ENCODE measurements around the gene PSMD2. TPM values are rescaled to one million over a fixed set of nuclear protein-coding genes. Genes with fewer than 3 reads are reported as not detected.

PSMD2 gene
- total and polyA plus RNA-seq, 2 of the 8 experiments (the other 6 are each of a cell fraction or from before 2014, with no cell fraction given), result 350 to 363 TPM

DNA sequence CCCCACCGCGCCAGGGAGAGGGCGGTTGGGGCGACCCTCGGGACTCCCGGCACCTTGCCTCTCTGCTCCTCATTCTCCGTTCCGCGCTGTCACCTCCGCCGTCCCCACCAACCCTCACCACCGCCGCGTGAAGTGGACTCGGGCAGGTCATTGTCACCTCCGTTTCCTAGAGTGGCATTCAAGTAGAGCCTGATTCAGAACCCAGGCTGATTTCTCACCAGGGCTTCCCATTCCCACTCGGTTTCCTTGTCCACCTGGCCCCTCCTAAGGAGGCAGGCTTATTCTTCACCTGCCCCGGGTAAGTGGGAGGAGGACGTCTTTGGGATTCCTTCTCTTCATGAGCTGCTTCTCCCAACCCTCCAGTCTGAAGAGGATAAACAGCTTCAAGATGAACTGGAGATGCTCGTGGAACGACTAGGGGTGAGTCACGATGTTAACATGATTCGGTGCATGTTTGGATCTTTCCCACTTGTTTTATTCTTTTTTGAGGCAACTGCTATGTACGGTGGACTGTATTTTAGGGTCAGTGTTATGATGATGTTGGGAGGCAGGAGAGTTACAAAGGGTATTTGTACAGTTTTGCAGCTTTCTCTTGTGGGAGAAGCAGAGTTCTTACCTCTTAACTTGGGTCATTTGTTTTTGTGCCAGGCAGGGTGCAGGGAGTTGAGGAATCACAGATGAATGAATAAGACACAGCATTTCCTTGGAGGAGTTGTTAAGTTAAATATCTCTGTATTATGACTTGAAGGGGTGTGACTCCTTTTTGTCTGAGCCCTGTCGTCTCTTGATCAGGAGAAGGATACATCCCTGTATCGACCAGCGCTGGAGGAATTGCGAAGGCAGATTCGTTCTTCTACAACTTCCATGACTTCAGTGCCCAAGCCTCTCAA lies 692 bp downstream of the PSMD2 start:
- Histone ChIP-seq H2BK20ac (ENCODE audit: low read length) (no peak overlapping the region), H2BK120ac (replicated peaks; ENCODE audit: low read depth, low read length) (no peak overlapping the region), H3K9me3 (ENCODE audit: insufficient read depth in 2 of 2, low read depth in 1 of 2, low read length in 1 of 2) (no peaks in the 10 kb centered on the region), H3K56ac (replicated peaks; ENCODE audit: insufficient read length, low read depth, low read length) (no peak overlapping the region), H3K4me3 (ENCODE audit: extremely low read depth in 1 of 4, insufficient read depth in 2 of 4, low read depth in 3 of 4, low read length in 4 of 4) (peak overlapping the region; percentile 91 to 98 (median 94)), H3K27me3 (replicated peaks in 1 of 4; ENCODE audit: control insufficient read depth in 3 of 4, extremely low read depth in 1 of 4, insufficient read depth in 3 of 4, low read length in 3 of 4) (no peaks in the 10 kb centered on the region), H3K23me2 (ENCODE audit: low read depth, low read length) (peaks cover 10% of the 10 kb centered on the region), H3K36me3 (ENCODE audit: control insufficient read depth in 2 of 4, insufficient read depth in 4 of 4, low read length in 3 of 4) (peaks cover 31 to 46% (median 42%) of the 10 kb centered on the region in 4 experiments), H3K79me2 (ENCODE audit: control insufficient read depth in 1 of 2, insufficient read depth in 2 of 2, low read length in 2 of 2) (peaks cover 8 to 20% of the 10 kb centered on the region in 2 experiments), H3K18ac (ENCODE audit: extremely low read depth, low read length) (peak overlapping the region; percentile 87), H3K79me1 (ENCODE audit: low read depth, low read length) (peaks cover 8% of the 10 kb centered on the region), H3K4me1 (replicated peaks in 1 of 4; ENCODE audit: control insufficient read depth in 3 of 4, insufficient read depth in 4 of 4, low read length in 3 of 4) (peaks cover 0 to 7% (median 2%) of the 10 kb centered on the region in 4 experiments; a peak in 4 of 7 replicates), H2BK12ac (ENCODE audit: low read depth, low read length) (no peak overlapping the region), H2AK5ac (ENCODE audit: low read depth, low read length) (no peak overlapping the region), H3K4ac (replicated peaks; ENCODE audit: insufficient read length, low read depth, low read length) (no peak overlapping the region), H4K91ac (replicated peaks; ENCODE audit: insufficient read length, low read length) (peak overlapping the region; percentile 18), H2BK5ac (ENCODE audit: low read depth, low read length) (peak overlapping the region; percentile 60), H4K20me1 (replicated peaks in 1 of 2; ENCODE audit: control insufficient read depth in 1 of 2, insufficient read depth in 2 of 2, low read length in 2 of 2) (peaks cover 0 to 9% of the 10 kb centered on the region in 2 experiments), H3K14ac (ENCODE audit: insufficient read length) (no peak overlapping the region), H4K8ac (ENCODE audit: extremely low read depth, insufficient read depth, low read length) (peak overlapping the region; percentile 51; the same call in 1 of the 2 replicates), H3K23ac (ENCODE audit: insufficient read length) (no peak overlapping the region), H2BK15ac (ENCODE audit: low read length) (no peak overlapping the region), H3K9ac (replicated peaks in 1 of 4; ENCODE audit: extremely low read depth in 1 of 4, low read depth in 3 of 4, low read length in 3 of 4) (peak overlapping the region; percentile 74 to 82 (median 78)), H4K5ac (ENCODE audit: insufficient read length, low read depth, low read length) (no peak overlapping the region), H3K27ac (ENCODE audit: low read depth, low read length) (peak overlapping the region; percentile 71; the same call in 1 of the 2 replicates), H2AFZ (ENCODE audit: low read length) (no peak overlapping the region), H3K4me2 (ENCODE audit: insufficient read depth in 1 of 2, low read depth in 2 of 2, low read length in 2 of 2) (peak overlapping the region; percentile 84 to 92)
- ChIA-PET POLR2A (ENCODE audit: partially characterized antibody) (interaction anchor here (0.6 to 5.2 kb wide), 10 partner anchors 10 to 144 kb away, joined by 3 to 43 read pairs (median 3); partner anchors contain the start of genes DVL3 and EEF1AKMT4), CTCF (ENCODE audit: partially characterized antibody) (interaction anchor here (0.7 to 1.5 kb wide), 4 partner anchors 10 to 155 kb away, joined by 3 to 5 read pairs (median 3); no protein-coding TSS in a partner anchor)
- TF ChIP-seq, protein P1, sequence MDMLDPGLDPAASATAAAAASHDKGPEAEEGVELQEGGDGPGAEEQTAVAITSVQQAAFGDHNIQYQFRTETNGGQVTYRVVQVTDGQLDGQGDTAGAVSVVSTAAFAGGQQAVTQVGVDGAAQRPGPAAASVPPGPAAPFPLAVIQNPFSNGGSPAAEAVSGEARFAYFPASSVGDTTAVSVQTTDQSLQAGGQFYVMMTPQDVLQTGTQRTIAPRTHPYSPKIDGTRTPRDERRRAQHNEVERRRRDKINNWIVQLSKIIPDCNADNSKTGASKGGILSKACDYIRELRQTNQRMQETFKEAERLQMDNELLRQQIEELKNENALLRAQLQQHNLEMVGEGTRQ (IDR thresholded peaks at IDR 0.05; ENCODE audit: low read length), result no peak
- TF ChIP-seq SP4 (IDR thresholded peaks at IDR 0.05; ENCODE audit: low read length) (no peak), TCF12 (IDR thresholded peaks at IDR 0.05; ENCODE audit: low read depth, low read length) (no peak), SIN3A (conservative IDR thresholded peaks at IDR 0.05 in 1 of 2, IDR thresholded peaks at IDR 0.05 in 1 of 2; ENCODE audit: low read depth in 1 of 2, low read length in 2 of 2) (peak; percentile 64 to 75; a peak in 3 of 4 replicates), SIX5 (IDR thresholded peaks at IDR 0.05; ENCODE audit: low read depth, low read length) (no peak), KDM5A (IDR thresholded peaks at IDR 0.05; ENCODE audit: low read length) (no peak), CBX8 (IDR thresholded peaks at IDR 0.05; ENCODE audit: borderline replicate concordance, low read depth, low read length) (no peak), SP1 (IDR thresholded peaks at IDR 0.05; ENCODE audit: low read depth, low read length) (no peak), HDAC2 (IDR thresholded peaks at IDR 0.05; ENCODE audit: borderline replicate concordance in 1 of 2, low read depth in 2 of 2, low read length in 2 of 2) (no peak)
- WGBS, 2 experiments (ENCODE audit: extremely low coverage in 1 of 2, insufficient coverage in 1 of 2, insufficient read length in 1 of 2, insufficient replicate concordance in 2 of 2, low coverage in 1 of 2, low lambda C conversion rate in 2 of 2, missing lambda C conversion rate in 1 of 2), result 30% methylated on average over 28 of the region's 29 CpGs; no CpG with 5 or more reads in 1 of the 2 experiments
- no peak for DNase-seq (ENCODE audit: low read depth in 1 of 2, low spot score in 2 of 2)
- FAIRE-seq, result no peak

Data from H1 (cell line).